BLaER1 (cell line): Measurements from ENCODE around the gene PTTG1IP.
"Not testable (repeated sequence)": the region's sequence is repeated elsewhere in the genome, so short reads cannot be mapped to it uniquely, and the experiment has no call there.

Experiments
- H3K27ac ChIP-seq: shearing (Covaris generic); formaldehyde crosslinking; 2 replicates; pipeline ENCODE4 v1.8.1; 2022
- H3K27me3 ChIP-seq: shearing (Covaris generic); formaldehyde crosslinking; 2 replicates; pipeline ENCODE4 v1.8.1; 2022
- H3K36me3 ChIP-seq: shearing (Covaris generic); formaldehyde crosslinking; 2 replicates; pipeline ENCODE4 v1.8.1; 2022
- H3K4me1 ChIP-seq: shearing (Covaris generic); formaldehyde crosslinking; 2 replicates; pipeline ENCODE4 v1.8.1; 2022
- H3K4me2 ChIP-seq: shearing (Covaris generic); formaldehyde crosslinking; 2 replicates; pipeline ENCODE4 v1.8.1; 2022
- H3K4me3 ChIP-seq: shearing (Covaris generic); formaldehyde crosslinking; 2 replicates; pipeline ENCODE4 v1.8.1; 2022
- H3K9ac ChIP-seq: shearing (Covaris generic); formaldehyde crosslinking; 2 replicates; pipeline ENCODE4 v1.8.1; 2022
- H3K9me3 ChIP-seq: shearing (Covaris generic); formaldehyde crosslinking; 2 replicates; pipeline ENCODE4 v1.8.1; 2022
- H4K20me1 ChIP-seq: shearing (Covaris generic); formaldehyde crosslinking; 2 replicates; pipeline ENCODE4 v1.8.1; 2022
- Cebpa-rat ChIP-seq: shearing (Covaris generic); IDR thresholded peaks from 2 replicates; pipeline ENCODE4 v1.8.1; 2022

PTTG1IP gene

GRCh38 chr21:44916965-44917364, 43.5 kb upstream of the PTTG1IP start:
- Histone ChIP-seq H3K9me3 (no peaks in the 10 kb centered on the region), H3K36me3 (no peaks in the 10 kb centered on the region), H3K9ac (no peak overlapping the region), H3K4me2 (no peak overlapping the region), H4K20me1 (no peaks in the 10 kb centered on the region), H3K4me3 (no peak overlapping the region), H3K27ac (no peak overlapping the region), H3K27me3 (no peaks in the 10 kb centered on the region), H3K4me1 (peaks cover 93% of the 10 kb centered on the region)
- no peak for TF ChIP-seq Cebpa-rat

- no peaks in the 10 kb centered on the region for H3K27me3 ChIP-seq
- peak; percentile 35; the same call in 1 of the 2 replicates for TF ChIP-seq Cebpa-rat
- H3K4me1 ChIP-seq = peaks cover 93% of the 10 kb centered on the region
- no peak overlapping the region for H3K4me3 ChIP-seq
- no peaks in the 10 kb centered on the region for H3K36me3 ChIP-seq
- 0 out of 2 replicates have a peak overlapping the region, but pooled peaks have one; percentile 42 for H3K9ac ChIP-seq
- no peaks in the 10 kb centered on the region for H3K9me3 ChIP-seq
- H3K27ac ChIP-seq = peak overlapping the region; percentile 76
- no peaks in the 10 kb centered on the region for H4K20me1 ChIP-seq
- peak overlapping the region; percentile 81 for H3K4me2 ChIP-seq
Measured at GRCh38 chr21:44914176-44914874, 40.8 kb upstream of the PTTG1IP start.

- TF ChIP-seq Cebpa-rat = no peak
- H3K9ac ChIP-seq = 0 out of 2 replicates have a peak overlapping the region, but pooled peaks have one; percentile 42
- no peaks in the 10 kb centered on the region for H3K36me3 ChIP-seq
- H3K4me1 ChIP-seq = peaks cover 93% of the 10 kb centered on the region
- H3K27ac ChIP-seq = peak overlapping the region; percentile 76
- H3K4me3 ChIP-seq = no peak overlapping the region; the same call in 1 of the 2 replicates
- no peaks in the 10 kb centered on the region for H4K20me1 ChIP-seq
- H3K4me2 ChIP-seq = peak overlapping the region; percentile 81
- H3K27me3 ChIP-seq = no peaks in the 10 kb centered on the region
- H3K9me3 ChIP-seq = no peaks in the 10 kb centered on the region
Measured at GRCh38 chr21:44913425-44914175, 40.1 kb upstream of the PTTG1IP start.

GRCh38 chr21:44912506-44913412, 39.3 kb upstream of the PTTG1IP start:
- H3K27ac ChIP-seq = peak overlapping the region; percentile 78
- peaks cover 93% of the 10 kb centered on the region for H3K4me1 ChIP-seq
- H3K9ac ChIP-seq = peak overlapping the region; percentile 42; the same call in 1 of the 2 replicates
- H3K27me3 ChIP-seq, H3K36me3 ChIP-seq, H3K9me3 ChIP-seq, H4K20me1 ChIP-seq: not testable (repeated sequence)
- H3K4me2 ChIP-seq = peak overlapping the region; percentile 91
- peak overlapping the region; percentile 1; the same call in 1 of the 2 replicates for H3K4me3 ChIP-seq

GRCh38 chr21:44912158-44912473, 38.6 kb upstream of the PTTG1IP start:
- Histone ChIP-seq H3K9me3 (no peaks in the 10 kb centered on the region), H3K4me3 (peak overlapping the region; percentile 1; the same call in 1 of the 2 replicates), H3K36me3 (no peaks in the 10 kb centered on the region), H3K4me1 (peaks cover 93% of the 10 kb centered on the region), H3K27ac (peak overlapping the region; percentile 78), H4K20me1 (peaks cover 4% of the 10 kb centered on the region; the same call in 1 of the 2 replicates), H3K4me2 (peak overlapping the region; percentile 91), H3K9ac (peak overlapping the region; percentile 18; the same call in 1 of the 2 replicates), H3K27me3 (no peaks in the 10 kb centered on the region)
- TF ChIP-seq Cebpa-rat = no peak

- H3K4me3 ChIP-seq = peak overlapping the region; percentile 1; the same call in 1 of the 2 replicates
- peaks cover 93% of the 10 kb centered on the region for H3K4me1 ChIP-seq
- peak overlapping the region; percentile 91 for H3K4me2 ChIP-seq
- no peaks in the 10 kb centered on the region for H3K27me3 ChIP-seq
- H3K9me3 ChIP-seq = no peaks in the 10 kb centered on the region
- peak overlapping the region; percentile 78 for H3K27ac ChIP-seq
- H4K20me1 ChIP-seq = peaks cover 5% of the 10 kb centered on the region; the same call in 1 of the 2 replicates
- H3K9ac ChIP-seq = peak overlapping the region; percentile 18; the same call in 1 of the 2 replicates
- no peak for TF ChIP-seq Cebpa-rat
- no peaks in the 10 kb centered on the region for H3K36me3 ChIP-seq
Measured at GRCh38 chr21:44911384-44912157, 38.1 kb upstream of the PTTG1IP start.

- H3K36me3 ChIP-seq = no peaks in the 10 kb centered on the region
- peaks cover 97% of the 10 kb centered on the region for H3K4me1 ChIP-seq
- TF ChIP-seq Cebpa-rat = no peak
- peak overlapping the region; percentile 78 for H3K27ac ChIP-seq
- no peaks in the 10 kb centered on the region for H3K9me3 ChIP-seq
- no peak overlapping the region for H3K9ac ChIP-seq
- no peak overlapping the region for H3K4me3 ChIP-seq
- no peaks in the 10 kb centered on the region for H3K27me3 ChIP-seq
- H3K4me2 ChIP-seq = peak overlapping the region; percentile 91
- H4K20me1 ChIP-seq = peaks cover 5% of the 10 kb centered on the region; the same call in 1 of the 2 replicates
Measured at GRCh38 chr21:44911068-44911383, 37.5 kb upstream of the PTTG1IP start.

- H4K20me1 ChIP-seq = peaks cover 5% of the 10 kb centered on the region; the same call in 1 of the 2 replicates
- H3K9ac ChIP-seq = no peak overlapping the region
- H3K9me3 ChIP-seq = no peaks in the 10 kb centered on the region
- H3K4me3 ChIP-seq = no peak overlapping the region
- H3K4me1 ChIP-seq = peaks cover 100% of the 10 kb centered on the region
- peak overlapping the region; percentile 78 for H3K27ac ChIP-seq
- H3K27me3 ChIP-seq = no peaks in the 10 kb centered on the region
- H3K36me3 ChIP-seq = no peaks in the 10 kb centered on the region
- no peak for TF ChIP-seq Cebpa-rat
- peak overlapping the region; percentile 91 for H3K4me2 ChIP-seq
Measured at GRCh38 chr21:44910229-44911067, 37.0 kb upstream of the PTTG1IP start.
